ENCODE data around the gene RELN. TPM values are rescaled to one million over a fixed set of nuclear protein-coding genes. Genes with fewer than 3 reads are reported as not detected.

Gene RELN
- total RNA-seq, 1 donor: under 0.01 TPM

GRCh38 chr7:103632972-103633371 lies 356.5 kb downstream of the RELN start:
- no peak for DNase-seq (ENCODE audit: low read depth)
- no peak overlapping the region for H3K4me3 ChIP-seq (ENCODE audit: low read depth, low read length)
- TF ChIP-seq, protein P1, sequence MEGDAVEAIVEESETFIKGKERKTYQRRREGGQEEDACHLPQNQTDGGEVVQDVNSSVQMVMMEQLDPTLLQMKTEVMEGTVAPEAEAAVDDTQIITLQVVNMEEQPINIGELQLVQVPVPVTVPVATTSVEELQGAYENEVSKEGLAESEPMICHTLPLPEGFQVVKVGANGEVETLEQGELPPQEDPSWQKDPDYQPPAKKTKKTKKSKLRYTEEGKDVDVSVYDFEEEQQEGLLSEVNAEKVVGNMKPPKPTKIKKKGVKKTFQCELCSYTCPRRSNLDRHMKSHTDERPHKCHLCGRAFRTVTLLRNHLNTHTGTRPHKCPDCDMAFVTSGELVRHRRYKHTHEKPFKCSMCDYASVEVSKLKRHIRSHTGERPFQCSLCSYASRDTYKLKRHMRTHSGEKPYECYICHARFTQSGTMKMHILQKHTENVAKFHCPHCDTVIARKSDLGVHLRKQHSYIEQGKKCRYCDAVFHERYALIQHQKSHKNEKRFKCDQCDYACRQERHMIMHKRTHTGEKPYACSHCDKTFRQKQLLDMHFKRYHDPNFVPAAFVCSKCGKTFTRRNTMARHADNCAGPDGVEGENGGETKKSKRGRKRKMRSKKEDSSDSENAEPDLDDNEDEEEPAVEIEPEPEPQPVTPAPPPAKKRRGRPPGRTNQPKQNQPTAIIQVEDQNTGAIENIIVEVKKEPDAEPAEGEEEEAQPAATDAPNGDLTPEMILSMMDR (IDR thresholded peaks at IDR 0.05; ENCODE audit: insufficient read depth, low read depth, low read length): no peak

DNA sequence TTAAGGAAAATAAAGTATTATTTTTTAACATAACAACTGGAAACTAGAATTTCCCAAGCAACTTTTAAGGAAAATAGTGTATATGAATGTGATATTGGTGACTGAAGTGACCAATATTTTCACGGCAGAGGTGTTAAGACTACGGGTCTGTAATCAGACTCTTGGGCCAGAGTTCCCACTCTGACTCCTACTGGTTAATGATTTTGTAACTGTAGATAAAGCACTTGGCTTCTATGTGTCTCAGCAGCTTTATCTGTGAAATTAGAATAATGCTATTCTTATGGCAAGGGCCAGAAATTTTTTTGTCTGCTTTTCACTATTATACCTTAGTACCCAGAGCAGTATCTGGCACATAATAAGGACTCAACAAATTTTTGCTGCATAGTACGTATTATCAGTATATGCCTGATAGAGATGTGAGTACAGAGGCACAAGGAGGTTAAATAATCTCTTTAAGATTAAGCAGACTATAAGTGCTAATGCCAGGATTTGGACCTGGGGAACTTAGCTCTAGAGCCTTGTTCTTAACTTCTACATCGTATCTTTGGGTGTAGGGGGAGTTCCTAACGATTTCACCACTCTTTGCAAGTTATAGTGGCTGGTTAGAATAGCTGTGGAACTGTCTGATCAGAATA lies 357.3 kb downstream of the RELN start:
- no peak overlapping the region for H3K4me3 ChIP-seq (ENCODE audit: low read depth, low read length)
- no peak for DNase-seq (ENCODE audit: low read depth)
- TF ChIP-seq, protein P1 (IDR thresholded peaks at IDR 0.05; ENCODE audit: insufficient read depth, low read depth, low read length): no peak

DNA sequence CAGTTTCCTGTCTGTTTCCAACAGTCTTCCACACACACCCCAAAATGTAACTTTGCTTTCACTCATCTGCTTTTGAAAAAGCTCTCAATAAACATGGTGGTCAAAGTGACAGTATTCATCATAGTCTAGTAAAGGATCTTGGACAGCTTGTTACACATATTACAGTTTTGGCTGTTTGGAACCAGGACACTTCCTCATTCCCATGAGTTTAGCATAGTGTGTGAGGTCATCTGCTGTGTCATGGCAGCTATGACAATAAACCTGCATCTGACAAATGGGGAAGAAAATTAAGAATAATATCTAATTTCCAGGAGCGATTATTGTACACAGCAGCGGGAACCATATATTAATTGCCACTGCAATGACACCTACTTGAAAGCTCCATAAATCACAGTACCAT lies 359.1 kb downstream of the RELN start:
- H3K4me3 ChIP-seq (ENCODE audit: low read depth, low read length): no peak overlapping the region
- TF ChIP-seq, protein P1 (IDR thresholded peaks at IDR 0.05; ENCODE audit: insufficient read depth, low read depth, low read length): no peak
- no peak for DNase-seq (ENCODE audit: low read depth)

GRCh38 chr7:103628742-103629141 lies 360.7 kb downstream of the RELN start:
- DNase-seq (ENCODE audit: low read depth): no peak
- no peak overlapping the region for H3K4me3 ChIP-seq (ENCODE audit: low read depth, low read length)
- TF ChIP-seq, protein P1 (IDR thresholded peaks at IDR 0.05; ENCODE audit: insufficient read depth, low read depth, low read length): no peak

DNA sequence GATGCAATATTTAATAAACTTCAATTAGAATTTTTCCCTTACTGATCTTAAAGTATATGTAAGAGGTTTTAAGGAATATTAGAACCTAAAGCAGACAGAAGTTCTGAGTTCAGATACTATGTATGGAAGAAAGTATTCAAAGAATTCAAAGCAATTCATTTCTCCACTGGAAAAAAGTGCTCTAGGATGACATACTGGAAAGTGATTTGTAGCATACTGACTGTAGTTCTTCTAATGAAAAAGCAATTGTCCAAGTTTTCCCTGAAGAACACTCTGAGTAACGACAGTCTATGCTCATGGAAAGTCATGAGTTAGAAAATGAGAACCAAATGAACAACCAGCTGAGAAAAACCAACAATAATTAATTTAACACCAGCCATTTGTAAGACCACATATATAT lies 362.7 kb downstream of the RELN start:
- TF ChIP-seq, protein P1 (IDR thresholded peaks at IDR 0.05; ENCODE audit: insufficient read depth, low read depth, low read length): no peak
- H3K4me3 ChIP-seq (ENCODE audit: low read depth, low read length): no peak overlapping the region
- no peak for DNase-seq (ENCODE audit: low read depth)

DNA sequence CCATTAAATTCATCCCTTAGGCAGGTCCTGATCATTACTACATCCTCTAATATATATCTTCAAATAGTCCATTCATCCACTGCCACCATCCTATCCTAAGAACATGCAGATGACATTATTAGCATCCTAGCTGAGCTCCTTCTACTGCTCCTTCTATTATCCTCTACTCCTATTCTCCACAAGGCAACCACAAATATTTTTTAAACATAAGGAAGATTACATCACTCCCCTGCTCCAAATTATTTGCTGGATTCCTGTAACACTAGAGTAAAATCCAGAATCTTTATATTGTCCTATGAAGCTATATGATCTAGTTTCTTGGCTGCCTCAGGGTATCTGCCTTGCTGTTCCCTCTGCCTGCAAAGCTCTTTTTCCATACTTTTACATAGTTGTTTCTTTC lies 367.2 kb downstream of the RELN start:
- DNase-seq (ENCODE audit: low read depth): no peak
- TF ChIP-seq, protein P1 (IDR thresholded peaks at IDR 0.05; ENCODE audit: insufficient read depth, low read depth, low read length): no peak
- H3K4me3 ChIP-seq (ENCODE audit: low read depth, low read length): no peak overlapping the region

All from fibroblast of villous mesenchyme (primary cell).